ENCODE data around the gene COP1.
A peak's percentile ranks its signal among the peaks of the same experiment; 100 is the strongest.
"Not testable (repeated sequence)": the region's sequence is repeated elsewhere in the genome, so short reads cannot be mapped to it uniquely, and the experiment has no call there.

COP1 gene

DNA sequence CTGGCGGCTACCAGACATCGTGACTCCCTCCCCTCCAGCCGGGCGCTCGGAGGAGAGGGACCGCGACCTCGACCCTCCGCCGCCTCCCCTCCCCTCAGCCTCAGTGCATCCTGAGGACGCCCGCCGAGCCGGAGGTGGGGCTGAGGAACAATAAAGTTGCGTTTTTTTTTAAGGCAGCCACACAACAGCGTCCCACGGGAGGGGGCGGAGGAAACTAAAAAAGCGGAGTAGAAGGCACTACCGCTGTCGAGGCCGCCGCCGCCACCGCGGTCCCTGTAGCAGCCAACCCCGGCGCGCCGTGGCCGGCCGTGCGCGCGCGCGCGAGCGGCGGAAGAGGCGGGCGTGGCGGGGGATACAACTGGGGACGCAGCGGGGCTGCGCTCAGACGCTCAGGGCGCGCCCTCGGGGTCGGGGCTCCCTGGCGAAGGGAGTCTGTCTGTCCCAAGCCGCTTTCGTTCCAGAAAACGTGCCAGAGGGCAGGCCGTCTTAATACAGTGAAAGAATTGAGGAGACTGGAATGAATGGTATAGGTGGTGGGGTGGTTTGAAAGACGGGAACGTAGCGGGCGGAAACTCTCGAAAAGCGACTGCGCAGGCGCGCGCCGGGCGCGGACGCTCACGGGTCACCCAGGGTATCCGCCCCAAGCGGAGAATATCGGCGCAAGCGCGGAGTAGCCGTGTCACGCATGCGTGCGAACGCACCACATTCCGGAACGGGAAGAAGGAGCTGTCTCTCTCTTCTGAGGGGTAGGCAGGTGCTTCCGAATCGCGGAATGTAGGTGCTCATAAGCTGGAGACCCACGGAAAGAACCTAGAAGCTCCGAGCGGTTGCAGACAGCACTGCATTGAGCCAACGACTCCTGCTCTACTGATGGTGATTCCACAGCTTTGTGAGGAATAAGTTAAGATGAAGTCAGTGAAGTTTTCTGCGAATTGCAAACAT is at the start of gene COP1:
COP1 (minus strand) TSS at position 326 of the 942 bp plus-strand sequence; CDS start at position 18, 308 bp downstream.
- DNase-seq = peak; percentile 83

DNA sequence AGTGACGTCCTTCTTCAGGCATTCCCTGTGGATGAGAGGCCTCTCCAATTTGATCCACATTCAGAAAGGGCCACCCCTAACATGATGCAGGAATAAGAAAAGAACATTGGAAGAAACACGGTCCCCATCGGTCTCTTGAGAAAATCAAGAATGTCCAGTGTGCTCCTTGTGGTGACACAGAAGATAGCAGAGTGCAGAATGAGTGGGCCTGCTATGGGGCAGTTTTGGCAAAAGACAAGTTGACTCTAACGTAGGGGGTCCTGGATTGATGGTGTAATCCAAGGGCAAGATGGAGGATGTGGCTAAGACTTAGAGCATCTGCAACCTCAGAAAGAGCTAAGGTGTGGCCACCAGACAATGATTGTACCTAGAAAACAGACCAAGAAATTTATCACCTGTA is 45.1 kb upstream of the COP1 start:
- no peak for DNase-seq

DNA sequence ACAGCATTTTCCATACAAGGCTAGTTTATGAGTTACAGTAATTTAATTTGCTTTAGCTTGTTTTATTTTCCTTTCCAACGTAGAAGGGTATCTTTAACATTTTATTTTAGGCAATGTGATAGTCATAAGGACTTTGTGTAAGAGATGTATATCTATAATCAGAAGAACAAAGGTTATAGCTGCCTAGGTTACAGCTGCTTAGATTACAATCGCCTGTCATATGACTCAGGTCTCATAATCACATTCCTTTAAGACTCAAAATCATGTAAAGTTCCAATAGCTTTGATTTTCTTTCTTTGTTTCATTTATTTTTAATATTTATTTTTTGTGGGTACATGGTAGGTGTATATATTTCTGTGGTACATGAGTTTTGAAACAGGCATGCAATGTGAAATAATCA is 37.8 kb upstream of the COP1 start:
- no peak for DNase-seq

DNA sequence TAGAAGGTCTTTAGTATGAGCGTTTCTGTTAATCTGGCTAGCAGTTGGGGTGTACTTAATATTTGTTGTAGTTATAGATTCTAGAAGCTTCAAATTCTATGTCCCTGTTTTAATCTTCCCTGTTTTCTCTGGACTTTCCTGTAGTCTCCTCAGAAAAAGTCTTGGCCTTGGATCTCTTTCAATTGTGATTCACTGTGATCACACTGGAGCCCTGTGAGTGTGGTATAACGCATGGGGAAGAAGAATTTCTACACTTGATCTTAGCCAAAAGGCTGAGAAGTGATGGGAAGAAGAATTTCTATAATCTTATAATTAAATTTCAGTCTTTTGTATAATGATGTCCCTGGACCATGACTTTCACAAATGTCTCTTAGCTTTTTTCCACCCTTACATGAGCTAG is 36.7 kb upstream of the COP1 start:
- DNase-seq = no peak

DNA sequence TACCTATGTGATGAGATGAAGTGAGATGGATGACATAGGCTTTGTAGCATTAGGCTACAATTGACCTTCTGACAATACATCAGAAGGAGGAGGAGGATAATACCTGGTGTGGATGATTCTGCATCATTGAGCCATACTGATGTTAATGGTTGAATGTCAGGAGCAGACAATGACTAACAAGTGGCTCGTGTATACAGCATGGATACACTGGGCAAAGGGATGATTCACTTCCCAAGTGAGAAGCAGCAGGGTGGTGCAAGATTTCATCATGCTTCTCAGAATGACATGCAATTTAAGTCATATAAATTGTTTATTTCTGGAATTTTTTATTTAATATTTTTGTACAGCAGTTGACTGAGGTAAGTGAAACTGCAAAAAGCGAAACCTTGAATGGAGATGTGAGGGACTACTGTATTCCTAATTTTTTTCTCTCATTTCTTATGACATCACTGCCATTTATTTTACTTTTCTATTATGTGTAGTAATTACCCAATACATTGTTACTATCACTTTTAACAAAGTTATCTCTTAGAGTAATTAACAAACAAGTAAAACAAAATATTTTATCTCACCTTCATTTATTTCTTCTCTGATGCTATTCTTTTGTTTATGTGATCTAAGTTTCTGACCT is 34.4 kb upstream of the COP1 start:
- DNase-seq = no peak

DNA sequence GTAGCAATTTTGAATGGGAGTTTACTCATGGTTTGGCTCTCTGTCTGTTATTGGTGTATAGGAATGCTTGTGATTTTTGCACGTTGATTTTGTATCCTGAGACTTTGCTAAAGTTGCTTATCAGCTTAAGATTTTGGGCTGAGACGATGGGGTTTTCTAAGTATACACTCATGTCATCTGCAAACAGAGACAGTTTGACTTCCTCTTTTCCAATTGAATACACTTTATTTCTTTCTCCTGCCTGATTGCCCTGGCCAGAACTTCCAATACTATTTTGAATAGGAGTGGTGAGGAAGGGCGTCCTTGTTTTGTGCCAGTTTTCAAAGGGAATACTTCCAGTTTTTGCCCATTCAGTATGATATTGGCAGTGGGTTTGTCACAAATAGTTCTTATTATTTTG is 26.6 kb upstream of the COP1 start:
- DNase-seq = not testable (repeated sequence)

DNA sequence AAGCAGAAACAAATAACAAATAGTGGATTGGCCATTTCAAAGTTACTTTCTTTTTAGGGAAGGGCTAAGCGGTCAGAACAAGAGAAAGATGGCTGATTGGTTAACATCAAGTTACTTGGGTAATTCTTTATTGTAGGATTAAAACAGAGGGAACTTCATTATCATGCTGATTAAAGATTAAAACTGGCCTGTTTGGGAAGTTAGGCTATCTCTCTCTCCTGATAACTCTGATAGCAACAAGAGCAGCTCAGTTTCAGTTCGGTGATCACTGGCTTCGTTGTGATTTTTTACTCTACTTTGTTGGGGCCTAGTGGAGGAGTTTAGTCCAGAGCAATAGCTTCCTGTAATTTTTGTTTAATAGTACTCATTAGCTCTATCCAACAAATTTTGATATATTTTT is 20.5 kb upstream of the COP1 start:
- no peak for DNase-seq

DNA sequence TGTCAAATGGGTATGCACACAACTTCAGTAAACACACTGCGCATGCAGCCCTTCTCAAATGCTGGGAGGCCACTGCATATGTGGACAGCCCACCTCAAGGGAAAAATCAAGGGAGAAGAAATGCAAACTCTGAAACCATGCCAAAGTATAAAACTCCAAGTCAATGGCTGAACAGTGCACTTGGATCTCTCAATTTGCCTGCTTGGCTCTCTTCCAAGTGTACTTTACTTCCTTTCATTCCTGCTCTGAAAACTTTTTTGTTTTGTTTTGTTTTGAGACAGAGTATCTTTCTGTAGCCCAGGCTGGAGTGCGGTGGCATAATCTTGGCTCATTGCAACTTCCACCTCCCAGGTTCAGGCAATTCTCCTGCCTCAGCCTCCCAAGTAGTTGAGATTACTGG is 18.8 kb upstream of the COP1 start:
- DNase-seq = no peak

DNA sequence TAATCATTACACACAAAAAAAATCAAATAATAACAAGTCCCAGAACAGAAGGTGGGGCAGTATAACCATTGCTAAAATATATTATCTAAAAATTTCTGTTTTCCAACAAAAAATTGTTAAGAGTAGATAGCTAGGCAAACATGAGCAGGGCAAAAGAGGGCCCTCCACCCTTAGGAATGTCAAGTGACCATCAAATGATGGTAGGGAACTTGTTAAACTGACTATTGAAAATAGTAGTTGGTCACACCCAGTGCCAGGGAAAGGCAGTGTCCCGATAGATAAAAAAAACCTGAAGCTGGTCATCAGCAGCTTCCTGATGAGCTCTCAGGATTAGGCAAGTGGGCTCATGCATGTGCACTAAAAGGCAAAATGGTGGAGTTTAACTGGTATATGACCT is 18.4 kb upstream of the COP1 start:
- DNase-seq = no peak

DNA sequence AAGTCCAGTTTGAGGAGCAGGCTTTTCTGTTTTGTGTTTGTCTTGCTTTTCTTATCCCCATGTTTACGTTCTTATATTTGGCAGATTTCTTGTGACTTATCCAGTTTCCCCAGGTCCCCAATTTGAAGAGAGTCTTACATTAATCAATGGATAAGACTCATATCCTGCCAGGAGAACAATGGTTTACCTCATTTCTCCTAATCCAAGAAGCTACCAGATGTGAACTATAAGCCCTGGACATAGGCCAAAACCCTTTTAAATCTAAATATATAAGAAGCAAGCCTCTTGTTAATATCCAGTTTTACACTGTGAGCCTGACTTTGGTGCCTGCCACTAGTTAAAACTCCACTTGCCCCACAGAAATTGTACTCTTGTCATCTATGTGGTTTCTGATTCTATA is 15.1 kb upstream of the COP1 start:
- DNase-seq = no peak

DNA sequence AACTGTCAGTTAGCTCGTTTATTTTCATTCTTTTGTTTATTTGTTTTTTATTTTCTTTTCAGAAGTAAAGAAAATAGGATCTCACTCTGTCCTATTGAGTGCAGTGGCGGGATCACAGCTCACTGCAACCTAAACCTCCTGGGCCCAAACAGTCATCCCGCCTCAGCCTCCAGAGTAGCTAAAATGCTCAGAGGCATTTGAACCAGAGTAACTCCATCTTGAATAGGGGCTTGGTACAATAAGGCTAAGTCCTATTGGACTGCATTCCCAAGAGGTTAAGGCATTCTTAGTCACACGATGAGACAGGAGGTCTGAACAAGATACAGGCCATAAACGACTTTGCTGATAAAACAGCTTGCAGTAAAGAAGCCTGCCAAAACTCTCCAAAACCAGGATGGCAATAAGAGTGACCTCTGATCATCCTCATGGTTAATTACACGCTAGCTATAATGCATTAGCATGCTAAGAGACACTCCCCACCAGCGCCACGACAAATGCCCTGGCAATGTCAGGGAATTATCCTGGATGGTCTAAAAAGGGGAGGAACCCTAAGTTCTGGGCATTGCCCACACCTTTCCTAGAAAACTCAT is 13.1 kb upstream of the COP1 start:
- no peak for DNase-seq

DNA sequence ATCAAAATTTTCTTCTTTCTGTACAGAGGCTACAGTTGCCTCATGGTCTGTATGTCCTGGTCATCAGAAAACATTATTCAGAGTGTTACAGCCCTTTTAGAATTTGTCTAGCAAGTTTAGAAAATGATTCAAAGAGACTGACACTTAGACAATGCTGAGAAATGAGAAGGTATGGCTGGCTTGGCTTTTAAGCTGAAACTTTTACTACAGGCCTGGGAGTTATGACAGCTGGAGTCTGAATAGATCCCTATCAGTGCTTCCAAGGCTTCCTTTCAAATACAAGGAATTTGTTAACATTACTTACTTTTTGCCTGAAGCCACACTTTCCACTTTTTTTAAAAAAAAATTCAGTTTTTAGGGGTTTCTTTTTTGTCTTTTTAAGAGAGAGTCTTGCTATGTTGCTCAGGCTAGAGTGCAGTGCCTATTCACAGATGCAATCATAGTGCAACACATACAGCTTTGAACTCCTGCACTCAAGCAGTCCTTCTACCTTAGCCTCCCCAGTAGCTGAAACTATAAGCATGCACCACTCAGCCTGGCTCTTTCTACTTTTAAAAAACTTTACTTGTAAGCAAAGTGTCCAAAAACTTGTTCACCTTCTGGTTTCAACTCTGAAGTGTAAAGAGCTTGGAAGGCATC is 10.5 kb upstream of the COP1 start:
- DNase-seq = no peak

DNA sequence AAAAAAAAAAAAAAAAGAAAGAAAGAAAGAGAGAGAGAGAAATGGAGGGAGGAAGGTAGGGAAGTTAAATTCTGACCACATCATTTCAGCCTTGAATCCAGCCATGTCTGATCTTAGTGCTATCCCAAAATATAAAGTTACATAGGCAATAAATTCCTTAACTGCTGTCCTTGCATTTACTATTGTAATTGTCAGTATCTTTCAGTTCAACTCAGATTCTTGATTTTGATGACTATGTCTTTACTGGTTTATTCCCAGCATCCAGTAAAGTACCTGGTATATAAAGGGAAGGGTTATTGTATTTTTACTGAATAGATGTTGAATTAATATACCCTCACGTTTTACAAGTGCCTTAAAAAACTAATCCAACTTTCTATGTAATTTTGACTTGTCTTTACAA is 8.9 kb upstream of the COP1 start:
- no peak for DNase-seq

DNA sequence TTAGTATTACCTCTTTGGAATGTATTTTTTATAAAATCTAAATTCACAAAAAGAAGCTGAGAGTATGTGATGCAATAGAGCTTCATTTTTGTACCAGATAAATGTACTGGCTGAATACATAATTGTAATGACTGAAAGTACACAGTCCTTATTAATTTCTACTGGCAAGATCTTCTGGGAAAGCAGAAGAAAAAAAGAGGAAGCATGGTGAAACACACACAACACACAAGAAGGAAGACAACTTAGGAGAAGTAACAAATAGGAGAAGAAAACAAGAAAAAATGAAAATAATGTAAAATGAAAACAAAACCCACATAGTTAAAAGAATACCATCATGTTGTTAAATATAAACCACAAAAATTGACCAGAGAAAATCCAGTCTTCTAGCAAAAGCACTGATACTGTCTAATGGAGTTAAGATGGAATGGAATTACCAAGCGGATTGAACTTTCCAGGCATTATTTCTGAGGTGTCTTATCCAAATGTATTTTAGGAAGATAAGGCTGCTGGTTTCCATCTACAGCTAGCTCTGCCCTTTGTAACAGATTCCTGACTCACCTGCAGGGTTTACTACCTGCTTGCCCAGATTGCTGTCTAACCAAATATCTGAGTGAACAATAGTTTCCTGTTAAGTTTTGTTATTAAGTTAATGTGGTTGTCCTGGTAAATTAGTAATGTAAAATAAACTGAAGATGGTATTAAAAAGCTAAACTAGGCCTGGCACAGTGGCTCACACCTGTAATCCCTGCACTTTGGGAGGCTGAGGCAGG is 4.5 kb upstream of the COP1 start:
- no peak for DNase-seq

DNA sequence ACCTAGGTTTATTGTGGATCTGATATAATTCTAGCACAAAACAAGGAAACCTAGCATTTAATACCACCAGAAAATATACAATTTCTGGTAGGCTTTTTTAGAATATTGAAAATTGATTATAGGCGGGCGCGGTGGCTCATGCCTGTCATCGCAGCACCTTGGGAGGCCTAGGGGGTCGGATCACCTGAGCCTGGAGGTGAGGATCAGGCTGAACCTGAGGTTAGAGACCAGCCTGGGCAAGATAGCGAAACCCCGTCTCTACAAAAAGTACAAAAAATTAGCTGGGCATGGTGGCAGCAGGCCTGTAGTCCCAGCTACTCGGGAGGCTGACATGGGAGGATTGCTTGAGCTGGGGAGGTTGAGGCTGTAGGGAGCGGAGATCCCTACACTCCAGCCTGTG is 948 bp upstream of the COP1 start:
- DNase-seq = no peak

DNA sequence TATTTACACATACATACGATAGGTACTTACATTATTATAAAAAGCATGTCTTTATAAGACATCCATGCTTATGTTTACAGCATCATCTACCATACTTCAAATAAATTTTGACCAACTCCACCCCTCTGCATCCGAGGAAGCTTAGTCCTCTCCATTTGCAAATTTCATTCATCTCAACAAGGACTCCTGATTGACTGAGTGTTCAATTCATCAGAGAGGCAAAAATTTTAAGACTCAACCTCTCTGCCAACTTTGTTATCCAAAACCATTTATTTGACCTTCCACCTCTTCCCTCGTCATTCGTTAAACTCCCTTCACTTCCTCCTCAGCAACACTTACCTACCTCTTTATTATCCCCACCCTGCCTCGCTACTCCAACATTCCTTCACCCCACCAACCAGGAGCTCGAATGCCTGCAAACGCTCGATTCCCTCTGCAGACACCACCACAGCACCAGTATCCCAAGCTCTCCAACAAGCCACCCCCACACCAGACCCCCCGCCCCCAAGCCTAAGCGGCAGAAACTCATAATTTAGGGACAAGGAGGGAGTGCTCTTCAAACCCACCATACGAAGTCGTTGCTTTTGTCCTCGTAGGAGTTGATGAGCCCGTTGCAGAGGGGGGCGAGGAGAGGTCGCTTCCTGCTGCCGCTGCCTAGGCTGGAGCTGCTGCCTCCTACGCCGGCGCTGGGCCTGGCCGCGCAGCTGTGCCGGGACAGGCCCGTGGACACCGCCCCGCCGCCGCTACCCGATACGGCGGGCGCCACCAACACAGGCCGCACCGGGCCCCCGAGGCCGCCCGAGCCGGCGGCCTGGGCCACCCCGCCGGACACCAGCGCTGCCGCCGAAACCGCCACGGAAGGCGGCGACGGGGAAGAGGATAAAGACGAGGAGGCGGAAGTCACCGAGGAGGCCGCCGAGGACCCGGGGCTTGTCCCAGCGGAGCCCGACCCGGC is 803 bp downstream of the COP1 start:
- no peak for DNase-seq

DNA sequence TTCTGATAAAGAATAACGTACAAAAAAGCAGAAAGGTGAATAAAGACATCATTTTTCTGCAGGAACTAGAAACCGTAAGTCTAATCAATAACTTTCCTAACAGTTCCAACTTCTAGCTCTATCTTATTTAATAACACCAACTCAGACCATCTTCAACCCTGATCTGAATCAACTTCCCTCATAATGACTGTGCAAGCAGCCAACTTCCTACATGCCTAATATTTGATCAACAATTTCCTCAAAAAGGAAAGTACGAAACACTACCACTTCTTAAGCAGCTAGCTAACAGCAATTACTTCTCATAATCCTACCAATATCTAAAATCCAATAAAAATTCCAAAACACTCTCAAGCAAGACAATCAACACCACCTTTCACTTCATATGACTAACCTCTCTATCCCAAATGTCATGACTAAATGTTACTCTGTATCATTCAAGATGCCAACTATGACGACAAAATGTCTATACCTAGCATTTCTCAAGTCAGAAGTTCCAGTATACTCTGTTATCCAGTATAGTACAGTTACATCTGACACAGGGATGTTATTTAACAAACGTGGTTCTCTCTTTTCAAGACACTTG is 1.7 kb downstream of the COP1 start:
- no peak for DNase-seq

DNA sequence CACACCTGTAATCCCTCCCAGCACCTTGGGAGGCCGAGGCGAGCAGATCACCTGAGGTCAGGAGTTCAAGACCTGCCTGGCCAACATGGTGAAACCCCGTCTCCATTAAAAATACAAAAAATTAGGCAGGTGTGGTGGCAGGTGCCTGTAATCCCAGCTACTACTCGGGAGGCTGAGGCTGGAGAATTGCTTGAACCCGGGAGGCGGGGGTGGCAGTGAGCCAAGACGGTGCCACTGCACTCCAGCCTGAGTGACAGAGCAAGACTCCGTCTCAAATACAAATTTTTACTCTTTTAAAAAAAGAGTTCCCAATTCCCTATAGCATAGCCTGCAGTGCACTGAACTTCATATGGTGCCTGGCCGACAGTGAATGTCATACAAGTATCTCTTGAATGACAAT is 2.4 kb downstream of the COP1 start:
- DNase-seq = not testable (repeated sequence)

DNA sequence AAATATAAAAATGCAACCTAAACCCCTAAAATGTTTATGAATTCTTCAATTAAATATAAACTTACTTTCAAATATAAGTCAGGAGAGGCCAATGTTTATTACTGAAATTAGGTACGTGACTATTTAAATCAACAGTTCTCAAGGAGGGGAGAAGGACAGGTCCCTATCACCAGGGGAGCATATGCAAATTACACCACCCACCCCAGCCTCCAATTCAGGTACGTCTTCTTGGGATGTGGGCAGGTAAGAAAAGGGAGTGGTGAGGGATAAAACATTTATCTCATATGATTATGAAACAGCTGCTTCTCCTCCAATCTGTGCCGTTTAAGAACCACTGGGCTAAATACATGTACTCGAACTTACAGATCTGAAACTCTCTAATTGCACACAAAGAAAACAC is 3.4 kb downstream of the COP1 start:
- DNase-seq = no peak

DNA sequence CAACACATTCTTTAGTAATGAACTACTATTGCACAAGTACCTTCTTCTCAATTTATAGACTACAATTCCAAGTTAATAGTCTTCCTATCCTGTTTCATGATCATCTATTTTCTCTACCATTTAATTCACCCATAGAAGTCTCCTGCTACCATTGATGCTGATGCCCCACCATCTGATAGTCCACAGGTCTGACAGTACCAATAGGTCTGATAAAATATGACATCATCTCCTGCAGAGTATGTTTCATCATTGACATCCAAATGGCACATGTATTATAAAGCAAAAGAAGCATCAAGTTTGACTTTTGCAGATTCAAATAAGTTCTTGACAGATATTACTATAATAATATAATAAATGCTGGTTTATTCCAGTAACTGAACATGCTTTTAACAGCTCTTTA is 5.5 kb downstream of the COP1 start:
- no peak for DNase-seq

DNA sequence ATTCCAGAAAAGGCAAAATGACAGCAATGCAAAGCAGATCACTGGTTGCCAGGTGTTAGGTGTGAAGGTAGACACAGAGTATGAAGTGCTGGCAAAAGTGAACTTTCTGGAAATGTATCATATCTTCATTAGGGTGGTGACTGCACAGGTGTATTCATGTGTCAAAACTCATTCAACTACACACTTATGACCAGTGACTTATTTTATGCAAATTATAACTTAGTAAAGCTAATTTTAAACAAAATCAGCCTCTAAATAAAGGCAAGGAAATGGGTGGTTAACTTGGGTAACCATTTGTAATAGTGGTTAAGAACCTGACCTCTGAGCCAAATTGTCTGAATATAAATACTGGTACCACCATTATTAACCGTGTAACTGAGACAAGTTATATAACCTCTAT is 7.4 kb downstream of the COP1 start:
- DNase-seq = no peak

Data from SHP77 treated with DMSO at 0.1 percent for 48 hours (cell line).